ENCODE results near the gene ADCY4.

The ADCY4 gene

GRCh38 chr14:24299255-24300191 is 35.3 kb downstream of the ADCY4 start, which contains the start of the genes DHRS1 and NOP9:
TSS of gene DHRS1 (minus strand) at chr14:24299780. CDS start at chr14:24299106, 674 bp downstream.
TSS of gene NOP9 (plus strand) at chr14:24299850. CDS start at chr14:24299955, 105 bp downstream.
- Histone ChIP-seq H3K27me3 (ENCODE audit: low read depth) (no peaks in the 10 kb centered on the region), H3K36me3 (replicated peaks) (peaks cover 40% of the 10 kb centered on the region), H3K4me1 (peaks cover 12% of the 10 kb centered on the region), H3K4me3 (peak within 1 kb of the TSS; percentile 76), H3K9me3 (no peaks in the 10 kb centered on the region)
- peak; percentile 70 to 93 for DNase-seq (ENCODE audit: low spot score in 2 of 2)
- in situ Hi-C loops (cut with MboI; ENCODE audit: low sequenced_read_pairs), result loop anchor here (5.0 kb wide), 2 partner anchors 52 to 287 kb away; no protein-coding TSS in a partner anchor

- Histone ChIP-seq H3K36me3 (replicated peaks) (peaks cover 33% of the 10 kb centered on the region), H3K4me1 (peaks cover 12% of the 10 kb centered on the region), H3K27me3 (ENCODE audit: low read depth) (no peaks in the 10 kb centered on the region), H3K4me3 (peak overlapping the region; percentile 76), H3K9me3 (no peaks in the 10 kb centered on the region)
- in situ Hi-C loops (cut with MboI; ENCODE audit: low sequenced_read_pairs), result loop anchor here (5.0 kb wide), 2 partner anchors 52 to 287 kb away; no protein-coding TSS in a partner anchor
- DNase-seq (ENCODE audit: low spot score in 2 of 2), result peak in 1 of 2 experiments; percentile 28
Observed at GRCh38 chr14:24298892-24299254, 36.0 kb downstream of the ADCY4 start.

GRCh38 chr14:24297190-24297964 is 37.5 kb downstream of the ADCY4 start:
- Histone ChIP-seq H3K36me3 (replicated peaks) (peaks cover 21% of the 10 kb centered on the region), H3K9me3 (no peaks in the 10 kb centered on the region), H3K4me3 (no peak overlapping the region), H3K27me3 (ENCODE audit: low read depth) (no peaks in the 10 kb centered on the region), H3K4me1 (peaks cover 12% of the 10 kb centered on the region)
- DNase-seq (ENCODE audit: low spot score in 2 of 2), result peak; percentile 34 to 44
- in situ Hi-C loops (cut with MboI; ENCODE audit: low sequenced_read_pairs), result loop anchor here (5.0 kb wide), 2 partner anchors 50 to 285 kb away; no protein-coding TSS in a partner anchor

GRCh38 chr14:24296341-24297157 is 38.3 kb downstream of the ADCY4 start:
- H3K9me3 ChIP-seq, result no peaks in the 10 kb centered on the region
- H3K36me3 ChIP-seq (replicated peaks), result peaks cover 13% of the 10 kb centered on the region
- peaks cover 12% of the 10 kb centered on the region for H3K4me1 ChIP-seq
- no peak overlapping the region for H3K4me3 ChIP-seq
- no peaks in the 10 kb centered on the region for H3K27me3 ChIP-seq (ENCODE audit: low read depth)
- in situ Hi-C loops (cut with MboI; ENCODE audit: low sequenced_read_pairs), result loop anchor here (5.0 kb wide), 2 partner anchors 49 to 284 kb away; no protein-coding TSS in a partner anchor
- DNase-seq (ENCODE audit: low spot score in 2 of 2), result peak; percentile 31 to 67

GRCh38 chr14:24293525-24293924 is 41.3 kb downstream of the ADCY4 start:
- Histone ChIP-seq H3K9me3 (no peaks in the 10 kb centered on the region), H3K4me3 (no peak overlapping the region), H3K36me3 (replicated peaks) (peaks cover 16% of the 10 kb centered on the region), H3K4me1 (peaks cover 3% of the 10 kb centered on the region; the same call in 1 of the 2 replicates), H3K27me3 (ENCODE audit: low read depth) (no peaks in the 10 kb centered on the region)
- no peak for DNase-seq (ENCODE audit: low spot score in 2 of 2)
- in situ Hi-C loops (cut with MboI; ENCODE audit: low sequenced_read_pairs), result no loop called here

- no peak for DNase-seq (ENCODE audit: low spot score in 2 of 2)
- in situ Hi-C loops (cut with MboI; ENCODE audit: low sequenced_read_pairs), result no loop called here
- Histone ChIP-seq H3K9me3 (no peaks in the 10 kb centered on the region), H3K4me3 (no peak overlapping the region), H3K4me1 (no peaks in the 10 kb centered on the region), H3K36me3 (replicated peaks) (peaks cover 16% of the 10 kb centered on the region), H3K27me3 (ENCODE audit: low read depth) (no peaks in the 10 kb centered on the region)
Observed at GRCh38 chr14:24292118-24292807, 42.6 kb downstream of the ADCY4 start.

GRCh38 chr14:24291446-24292117 is 43.3 kb downstream of the ADCY4 start:
- in situ Hi-C loops (cut with MboI; ENCODE audit: low sequenced_read_pairs), result no loop called here
- Histone ChIP-seq H3K4me3 (no peak overlapping the region), H3K9me3 (no peaks in the 10 kb centered on the region), H3K27me3 (ENCODE audit: low read depth) (no peaks in the 10 kb centered on the region), H3K36me3 (replicated peaks) (peaks cover 16% of the 10 kb centered on the region), H3K4me1 (no peaks in the 10 kb centered on the region)
- no peak for DNase-seq (ENCODE audit: low spot score in 2 of 2)

- Histone ChIP-seq H3K4me1 (no peaks in the 10 kb centered on the region), H3K4me3 (no peak overlapping the region), H3K9me3 (no peaks in the 10 kb centered on the region), H3K36me3 (replicated peaks) (peaks cover 8% of the 10 kb centered on the region), H3K27me3 (ENCODE audit: low read depth) (no peaks in the 10 kb centered on the region)
- in situ Hi-C loops (cut with MboI; ENCODE audit: low sequenced_read_pairs), result no loop called here
- DNase-seq (ENCODE audit: low spot score in 2 of 2), result no peak
Observed at GRCh38 chr14:24290746-24291145, 44.1 kb downstream of the ADCY4 start.

GRCh38 chr14:24289649-24290280 is 45.1 kb downstream of the ADCY4 start:
- Histone ChIP-seq H3K36me3 (replicated peaks) (peaks cover 4% of the 10 kb centered on the region), H3K4me3 (no peak overlapping the region), H3K27me3 (ENCODE audit: low read depth) (no peaks in the 10 kb centered on the region), H3K4me1 (no peaks in the 10 kb centered on the region), H3K9me3 (no peaks in the 10 kb centered on the region)
- in situ Hi-C loops (cut with MboI; ENCODE audit: low sequenced_read_pairs), result no loop called here
- DNase-seq (ENCODE audit: low spot score in 2 of 2), result no peak

GRCh38 chr14:24286996-24287395 is 47.9 kb downstream of the ADCY4 start:
- in situ Hi-C loops (cut with MboI; ENCODE audit: low sequenced_read_pairs), result no loop called here
- no peak overlapping the region for H3K4me3 ChIP-seq

GRCh38 chr14:24285351-24285750 is 49.5 kb downstream of the ADCY4 start:
- H3K4me3 ChIP-seq, result no peak overlapping the region
- no peak for DNase-seq (ENCODE audit: low spot score in 2 of 2)
- H3K27me3 ChIP-seq (ENCODE audit: low read depth), result no peaks in the 10 kb centered on the region
- H3K36me3 ChIP-seq (replicated peaks), result peaks cover 4% of the 10 kb centered on the region; the same call in 1 of the 2 replicates
- no peaks in the 10 kb centered on the region for H3K9me3 ChIP-seq
- no peaks in the 10 kb centered on the region for H3K4me1 ChIP-seq
- in situ Hi-C loops (cut with MboI; ENCODE audit: low sequenced_read_pairs), result no loop called here

More at GRCh38 chr14:24286996-24287395, 47.9 kb downstream of the ADCY4 start:
- Histone ChIP-seq H3K4me1 (no peaks in the 10 kb centered on the region), H3K36me3 (replicated peaks) (peaks cover 4% of the 10 kb centered on the region), H3K9me3 (no peaks in the 10 kb centered on the region), H3K27me3 (ENCODE audit: low read depth) (no peaks in the 10 kb centered on the region)
- no peak for DNase-seq (ENCODE audit: low spot score in 2 of 2)

All from HAP-1 (cell line).